ENCODE data around the gene RALGAPB. TPM values are rescaled to one million over a fixed set of nuclear protein-coding genes. Genes with fewer than 3 reads are reported as not detected.

RALGAPB gene
- total RNA-seq, 2 experiments from 2014 or later: 29.8 to 31.4 TPM

DNA sequence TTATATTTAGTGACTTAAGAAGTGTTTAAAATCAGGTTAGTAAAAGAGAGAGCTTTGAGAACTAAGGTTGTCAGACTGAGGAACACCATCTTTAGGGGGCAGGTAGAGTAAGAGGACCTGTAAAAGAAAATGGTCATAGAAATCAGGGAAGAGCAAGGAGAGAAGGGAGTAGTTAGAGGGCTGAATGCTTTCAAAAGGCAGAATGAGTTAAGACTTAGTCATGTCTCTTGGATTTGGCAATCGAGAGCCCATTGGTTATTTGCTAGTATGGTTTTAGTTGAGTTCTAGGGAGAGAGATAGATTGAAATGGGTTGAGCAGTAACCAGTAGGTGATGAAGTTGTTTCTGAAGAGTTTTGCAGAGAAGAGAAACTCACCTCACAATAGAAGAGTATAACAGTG, 51.1 kb downstream of the RALGAPB start:
- ChIA-PET CTCF (interaction anchor here (1.3 kb wide), 1 partner anchor 8 kb away, joined by 3 read pairs; no protein-coding TSS in a partner anchor), POLR2A (no interaction called here)

DNA sequence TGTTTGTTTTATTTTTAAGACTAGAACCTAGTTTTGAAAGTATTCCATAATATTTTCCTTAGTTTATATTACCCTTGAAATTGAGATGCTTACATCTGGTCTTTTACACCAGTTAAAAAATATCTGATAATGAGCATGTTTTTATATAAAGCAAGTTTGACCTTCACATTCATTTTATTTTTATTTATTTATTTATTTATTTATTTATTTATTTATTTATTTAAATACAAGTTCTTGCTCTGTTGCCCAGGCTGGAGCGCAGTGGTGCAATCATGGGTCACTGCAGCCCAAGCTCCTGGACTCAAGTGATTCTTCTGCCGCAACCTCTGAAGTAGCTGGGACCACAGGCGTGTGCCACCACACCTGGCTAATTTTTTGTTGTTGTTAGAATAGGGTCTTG, 55.5 kb downstream of the RALGAPB start:
- ChIA-PET CTCF (no interaction called here), POLR2A (no interaction called here)

- POLR2A ChIA-PET: no interaction called here
Observed at GRCh38 chr20:38531021-38531420, 58.4 kb downstream of the RALGAPB start.

DNA sequence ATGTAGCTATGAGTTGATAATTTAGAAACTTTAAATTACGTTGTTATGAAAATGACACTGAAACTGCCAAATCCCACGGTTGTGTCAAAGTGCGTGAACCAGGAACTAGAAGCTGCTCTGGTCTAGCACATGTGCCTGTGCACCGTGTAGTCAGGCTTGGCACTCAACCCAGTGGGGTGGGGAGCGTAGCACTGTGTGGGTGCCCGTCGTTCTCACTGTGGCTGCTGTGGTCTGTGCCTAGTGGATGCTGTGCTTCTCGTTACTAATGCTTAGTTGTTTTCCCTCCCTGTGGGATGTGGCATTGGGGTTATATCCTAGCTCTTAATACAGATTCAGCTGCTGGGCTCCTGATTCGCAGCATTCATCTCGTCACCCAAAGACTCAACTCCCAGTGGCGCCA, 62.1 kb downstream of the RALGAPB start:
- POLR2A ChIA-PET: no interaction called here
- CTCF ChIA-PET: interaction anchor here (1.1 kb wide), 1 partner anchor 9 kb away, joined by 4 read pairs; no protein-coding TSS in a partner anchor

More at GRCh38 chr20:38531021-38531420, 58.4 kb downstream of the RALGAPB start:
- CTCF ChIA-PET: interaction anchor here (1.6 kb wide), 1 partner anchor 22 kb away, joined by 3 read pairs; no protein-coding TSS in a partner anchor

DNA sequence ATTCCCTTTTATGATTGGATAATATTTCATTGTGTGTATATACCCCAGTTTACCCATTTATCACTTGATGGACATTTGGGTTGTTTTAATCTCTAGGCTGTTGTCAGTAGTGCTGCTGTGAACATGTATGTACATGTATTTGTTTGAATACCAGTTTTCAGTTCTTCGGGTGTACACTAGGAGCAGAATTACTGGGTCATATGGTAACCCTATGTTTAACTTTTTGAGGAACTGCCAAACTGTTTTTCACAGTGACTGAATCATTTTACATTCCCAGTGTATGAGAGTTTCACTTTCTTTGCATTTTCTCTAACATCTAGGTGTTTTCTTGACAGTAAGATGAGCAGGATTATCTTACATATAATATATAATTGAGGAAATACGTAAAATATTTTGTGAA, 63.7 kb downstream of the RALGAPB start:
- CTCF ChIA-PET: no interaction called here
- POLR2A ChIA-PET: no interaction called here

DNA sequence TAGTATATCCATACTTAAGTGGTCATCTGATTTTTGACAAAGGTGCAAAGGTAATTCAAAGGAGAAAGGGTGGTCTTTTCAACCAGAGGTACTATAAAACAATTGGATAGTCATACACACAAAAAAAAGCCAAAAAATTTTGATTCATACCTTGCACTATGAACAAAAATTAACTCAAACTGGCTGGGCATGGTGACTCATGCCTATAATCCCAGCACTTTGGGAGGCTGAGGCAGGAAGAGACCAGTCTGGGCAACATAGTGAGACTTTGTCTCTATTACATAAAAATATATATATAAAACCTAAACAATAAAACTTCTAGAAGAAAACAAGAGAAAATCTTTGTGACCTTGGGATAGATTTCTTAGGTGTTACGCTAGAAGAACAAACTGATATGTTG, 64.5 kb downstream of the RALGAPB start:
- ChIA-PET CTCF (no interaction called here), POLR2A (no interaction called here)

- CTCF ChIA-PET: no interaction called here
- POLR2A ChIA-PET: no interaction called here
Observed at GRCh38 chr20:38538789-38539188, 66.1 kb downstream of the RALGAPB start.

GRCh38 chr20:38543014-38543906, 70.6 kb downstream of the RALGAPB start:
- POLR2A ChIA-PET: no interaction called here

DNA sequence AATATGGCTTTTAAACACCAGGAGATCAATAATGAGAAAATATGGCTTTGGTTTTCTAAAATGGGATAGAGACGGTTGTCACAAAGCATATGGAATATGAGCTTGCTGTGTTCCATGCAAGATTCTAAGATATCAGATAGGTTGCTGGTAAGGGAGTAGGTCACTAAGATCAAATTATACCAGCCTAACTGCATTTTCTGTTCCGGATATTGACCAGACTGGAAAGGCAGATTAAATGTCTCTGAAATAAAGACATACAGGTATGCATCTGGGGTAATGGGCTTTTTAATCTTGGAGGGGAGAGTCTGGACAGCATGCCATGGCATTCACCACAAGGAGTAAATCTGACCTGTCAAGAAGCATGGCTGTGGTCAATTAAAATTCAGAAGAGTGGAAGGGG, 73.1 kb downstream of the RALGAPB start:
- ChIA-PET POLR2A (interaction anchor here (0.5 kb wide), 1 partner anchor 12 kb away, joined by 4 read pairs; no protein-coding TSS in a partner anchor), CTCF (no interaction called here)

More at GRCh38 chr20:38543014-38543906, 70.6 kb downstream of the RALGAPB start:
- CTCF ChIA-PET: no interaction called here

GRCh38 chr20:38547288-38548085, 74.8 kb downstream of the RALGAPB start:
- ChIA-PET POLR2A (no interaction called here), CTCF (no interaction called here)

GRCh38 chr20:38548356-38549083, 75.9 kb downstream of the RALGAPB start:
- POLR2A ChIA-PET: no interaction called here
- CTCF ChIA-PET: no interaction called here

GRCh38 chr20:38550274-38550673, 77.6 kb downstream of the RALGAPB start:
- ChIA-PET CTCF (no interaction called here), POLR2A (no interaction called here)

DNA sequence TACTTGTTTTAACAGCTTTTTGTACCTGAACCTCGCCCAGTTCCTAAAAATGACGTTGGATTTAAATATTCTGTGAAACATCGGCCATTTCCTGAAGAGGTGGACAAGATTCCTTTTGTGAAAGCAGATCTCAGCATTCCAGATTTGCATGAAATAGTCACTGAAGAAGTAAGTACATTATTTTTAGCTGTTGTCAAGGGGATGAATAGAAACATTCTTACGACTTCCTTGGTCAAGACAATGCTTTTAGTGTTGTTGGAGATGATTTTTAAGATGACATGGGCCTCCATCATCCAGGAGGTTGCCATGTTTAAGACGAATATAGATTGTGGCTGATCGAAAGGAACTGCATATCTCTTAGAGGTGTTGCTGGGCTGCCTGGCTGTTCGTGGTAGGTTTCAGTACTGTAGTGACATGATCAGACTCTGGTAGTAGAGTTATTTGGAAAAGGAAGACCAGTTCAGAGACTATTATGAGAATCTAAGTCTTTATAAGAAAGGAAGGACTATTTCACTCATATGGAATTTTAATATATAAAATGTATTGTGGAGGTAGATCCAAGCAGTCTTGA, 78.5 kb downstream of the RALGAPB start:
- CTCF ChIA-PET: no interaction called here
- POLR2A ChIA-PET: no interaction called here

- ChIA-PET POLR2A (no interaction called here), CTCF (no interaction called here)
Observed at GRCh38 chr20:38554986-38555385, 82.3 kb downstream of the RALGAPB start.

GRCh38 chr20:38555395-38555794, 82.8 kb downstream of the RALGAPB start:
- CTCF ChIA-PET: no interaction called here
- POLR2A ChIA-PET: no interaction called here

- ChIA-PET POLR2A (no interaction called here), CTCF (no interaction called here)
Observed at GRCh38 chr20:38557174-38557573, 84.5 kb downstream of the RALGAPB start.

GRCh38 chr20:38558596-38559360, 86.1 kb downstream of the RALGAPB start:
- ChIA-PET CTCF (no interaction called here), POLR2A (no interaction called here)

DNA sequence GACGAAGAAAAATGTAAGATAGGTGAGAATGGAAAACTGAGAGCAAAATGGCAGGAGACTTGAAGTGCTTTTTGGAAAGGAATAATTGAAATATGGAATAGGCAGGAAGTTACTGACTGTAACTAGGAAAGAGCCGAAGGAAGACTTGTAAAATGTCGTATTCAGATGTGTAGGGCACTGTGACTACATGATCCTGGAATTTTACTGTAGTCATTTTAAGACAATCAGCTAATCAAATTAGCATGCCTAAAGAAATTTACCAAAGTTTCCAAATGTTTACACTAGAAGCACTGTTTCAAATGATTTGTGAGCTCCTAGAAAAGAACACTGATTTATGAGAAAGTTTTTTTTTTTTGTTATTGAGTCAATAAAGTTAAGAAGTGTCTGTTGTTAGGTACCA, 87.1 kb downstream of the RALGAPB start:
- POLR2A ChIA-PET: no interaction called here
- CTCF ChIA-PET: no interaction called here

GRCh38 chr20:38563802-38564431, 91.3 kb downstream of the RALGAPB start:
- ChIA-PET CTCF (no interaction called here), POLR2A (no interaction called here)
